GM19372 (cell line): Measurements from ENCODE around the gene DGKB.

ENCODE experiments used
- ATAC-seq: cut with Tn5 transposase; IDR thresholded peaks from one replicate; pipeline ENCODE4 v1.9.1; 2021; ENCODE audit warnings: mild to moderate bottlenecking, low read depth, moderate library complexity; ENCODE audit not compliant: unreplicated experiment

Gene DGKB

GRCh38 chr7:14697684-14698083 lies 204.9 kb downstream of the DGKB start:
- ATAC-seq = no peak

- ATAC-seq = peak; percentile 52
Measured at GRCh38 chr7:14691597-14692203, 210.9 kb downstream of the DGKB start.

- ATAC-seq = no peak
Measured at GRCh38 chr7:14691034-14691433, 211.5 kb downstream of the DGKB start.

GRCh38 chr7:14690486-14690885 lies 212.1 kb downstream of the DGKB start:
- no peak for ATAC-seq

- no peak for ATAC-seq
Measured at GRCh38 chr7:14690075-14690474, 212.5 kb downstream of the DGKB start.

DNA sequence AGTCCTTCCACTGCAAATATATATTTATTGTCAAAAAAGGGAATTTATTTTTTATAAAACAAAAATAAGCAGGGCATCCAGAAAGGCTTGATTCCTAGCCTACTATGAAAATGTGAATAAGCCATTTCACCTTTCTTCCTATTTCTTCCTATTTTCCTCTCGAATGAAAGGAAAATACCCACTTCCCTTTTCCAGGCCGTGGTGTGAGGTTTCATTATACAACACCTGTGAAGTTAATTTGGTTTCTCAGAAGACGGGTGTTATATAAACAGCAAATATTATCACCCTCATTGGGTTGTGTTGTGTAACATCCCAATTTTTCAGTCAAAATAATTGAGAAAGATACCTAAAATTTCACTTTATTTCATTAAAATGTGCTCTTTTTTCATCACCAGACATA lies 214.3 kb downstream of the DGKB start:
- ATAC-seq = no peak

GRCh38 chr7:14687777-14688176 lies 214.8 kb downstream of the DGKB start:
- ATAC-seq = no peak

DNA sequence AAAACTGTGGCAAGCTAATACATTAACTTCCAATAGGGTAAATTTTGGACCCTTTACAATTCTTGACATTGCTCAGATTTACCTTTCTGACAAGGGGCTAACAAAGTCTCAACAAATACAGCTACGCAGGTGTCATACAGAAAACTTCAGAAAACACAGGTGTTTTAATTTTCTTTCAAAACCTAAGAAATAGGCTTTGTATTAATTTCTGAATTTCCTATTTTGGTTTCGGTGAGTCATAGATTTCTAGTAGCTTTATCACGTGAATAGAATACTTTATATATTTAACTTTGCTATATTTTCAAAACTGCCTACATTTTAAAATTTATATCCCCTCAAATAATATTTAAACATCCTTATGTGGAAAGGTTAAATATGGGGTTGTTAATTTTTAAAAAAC lies 215.3 kb downstream of the DGKB start:
- ATAC-seq = no peak

DNA sequence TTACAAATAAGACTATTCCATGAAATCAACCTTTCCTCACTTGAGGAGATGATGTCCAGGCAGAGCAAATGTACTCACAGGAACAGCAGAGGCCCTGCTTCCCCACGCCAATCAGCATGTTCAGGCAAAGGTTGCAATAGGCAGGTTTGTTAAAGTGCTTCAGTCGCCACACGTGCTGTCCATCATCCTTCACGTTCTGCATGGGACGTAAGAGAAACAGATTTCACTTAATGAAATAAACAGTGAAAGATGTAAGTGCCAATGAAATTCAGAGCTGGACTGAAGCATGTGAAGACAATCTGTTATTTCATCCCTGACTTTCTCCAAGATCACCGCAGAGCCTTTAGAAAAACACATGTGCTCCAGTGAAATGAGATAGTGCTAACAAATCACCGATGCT lies 217.4 kb downstream of the DGKB start:
- no peak for ATAC-seq

DNA sequence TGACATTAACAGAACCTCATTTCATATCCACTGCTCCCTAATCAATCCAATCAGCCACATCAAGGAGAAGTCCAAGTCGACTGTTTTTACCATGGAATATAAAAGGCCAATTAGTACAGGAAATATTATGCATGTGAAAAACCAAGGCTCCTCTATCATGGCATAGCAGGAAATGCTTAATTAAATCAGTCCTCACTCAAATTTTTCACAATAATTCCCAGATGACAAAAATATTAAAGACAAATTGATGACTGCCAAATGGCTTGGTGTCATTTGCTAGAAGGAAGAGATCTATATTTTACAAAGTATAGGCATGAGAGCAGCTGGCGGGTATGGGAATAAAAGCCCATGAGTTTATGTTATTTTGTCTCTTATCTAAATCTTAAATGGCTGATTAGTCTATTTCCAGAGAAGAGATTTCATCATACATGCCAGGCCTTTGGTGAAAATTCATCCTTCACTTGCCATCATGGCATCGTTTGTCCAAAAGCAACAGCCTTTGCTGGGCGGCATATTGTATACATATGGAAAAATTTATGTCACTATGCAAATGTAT lies 219.6 kb downstream of the DGKB start:
- no peak for ATAC-seq

DNA sequence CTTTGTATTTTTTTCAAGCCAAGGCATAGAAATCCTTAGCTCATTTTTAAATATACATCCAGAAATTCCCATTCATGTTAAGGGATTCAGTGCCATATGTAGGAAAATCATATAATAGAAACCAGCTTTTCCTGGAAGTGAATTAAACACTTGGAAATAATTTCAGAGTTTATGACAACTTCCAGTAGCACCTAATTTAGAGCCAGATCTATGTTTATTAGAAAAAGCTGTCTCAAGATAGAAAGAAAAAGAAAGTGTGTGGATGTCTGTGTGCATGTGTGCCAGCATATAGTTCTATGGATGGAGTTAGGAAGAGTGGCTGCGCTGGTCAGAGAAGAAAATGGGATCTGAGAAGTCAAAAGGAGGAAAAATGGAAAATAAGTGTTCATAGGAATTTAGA lies 225.7 kb downstream of the DGKB start:
- ATAC-seq = no peak

GRCh38 chr7:14673202-14673601 lies 229.3 kb downstream of the DGKB start:
- ATAC-seq = no peak

- ATAC-seq = no peak
Measured at GRCh38 chr7:14666913-14667312, 235.6 kb downstream of the DGKB start.

- no peak for ATAC-seq
Measured at GRCh38 chr7:14666304-14666703, 236.2 kb downstream of the DGKB start.

GRCh38 chr7:14639801-14640200 lies 262.8 kb downstream of the DGKB start:
- no peak for ATAC-seq

DNA sequence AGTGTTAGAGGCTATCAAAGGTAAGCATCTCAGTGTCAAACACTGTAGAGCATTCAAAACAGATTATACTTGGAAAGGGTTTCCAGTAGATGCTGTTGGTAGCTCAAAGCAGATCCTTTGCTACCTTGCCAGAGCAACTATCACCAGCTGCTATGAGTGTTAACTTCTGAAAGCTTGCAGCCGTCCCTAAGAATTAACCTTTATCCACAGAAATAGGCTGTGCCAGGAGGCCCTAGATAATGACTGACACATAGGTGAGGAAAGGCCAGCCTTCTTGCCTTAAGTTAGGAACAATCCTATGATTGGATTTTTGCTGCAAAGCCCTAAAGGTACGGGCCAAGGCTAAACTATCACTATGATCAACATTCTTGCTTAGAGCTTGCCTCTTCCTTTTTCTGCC lies 263.2 kb downstream of the DGKB start:
- no peak for ATAC-seq

DNA sequence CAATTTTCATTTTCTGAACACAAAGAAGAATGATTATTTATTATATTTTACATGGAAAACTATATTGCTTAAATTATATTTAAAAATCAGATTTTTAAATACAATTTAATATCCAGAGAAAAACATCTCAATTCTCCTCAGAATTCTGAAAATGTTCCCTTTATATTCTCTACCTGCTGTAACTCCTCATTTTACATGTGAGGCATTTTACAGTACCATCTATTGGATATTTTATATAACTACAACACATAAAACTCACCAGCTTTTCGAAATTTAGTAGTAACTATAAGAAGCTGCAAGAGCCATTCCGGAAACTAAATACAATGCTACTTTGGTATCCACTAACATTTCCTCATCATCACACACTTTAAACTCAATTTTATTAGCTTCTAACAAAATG lies 264.6 kb downstream of the DGKB start:
- no peak for ATAC-seq

DNA sequence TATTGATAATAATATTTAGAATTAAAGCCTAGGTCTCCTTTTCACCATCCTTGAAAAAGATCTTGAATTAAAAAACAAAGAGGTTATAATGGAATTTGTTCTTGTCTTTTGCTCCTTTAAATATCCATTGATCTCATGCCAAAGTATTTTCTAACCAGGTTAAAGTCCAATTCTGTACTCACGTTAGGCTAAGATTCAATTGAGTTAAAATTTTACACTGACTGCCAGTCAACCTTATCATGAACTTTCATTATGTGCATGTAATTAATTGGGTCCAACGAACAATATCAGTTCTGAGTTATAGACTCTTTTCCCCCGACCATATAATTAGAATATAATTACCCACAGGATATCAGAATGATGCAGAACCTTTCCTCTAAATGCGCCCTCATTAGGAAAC lies 266.6 kb downstream of the DGKB start:
- ATAC-seq = no peak

- ATAC-seq = peak; percentile 61
Measured at GRCh38 chr7:14630048-14630447, 272.5 kb downstream of the DGKB start.

DNA sequence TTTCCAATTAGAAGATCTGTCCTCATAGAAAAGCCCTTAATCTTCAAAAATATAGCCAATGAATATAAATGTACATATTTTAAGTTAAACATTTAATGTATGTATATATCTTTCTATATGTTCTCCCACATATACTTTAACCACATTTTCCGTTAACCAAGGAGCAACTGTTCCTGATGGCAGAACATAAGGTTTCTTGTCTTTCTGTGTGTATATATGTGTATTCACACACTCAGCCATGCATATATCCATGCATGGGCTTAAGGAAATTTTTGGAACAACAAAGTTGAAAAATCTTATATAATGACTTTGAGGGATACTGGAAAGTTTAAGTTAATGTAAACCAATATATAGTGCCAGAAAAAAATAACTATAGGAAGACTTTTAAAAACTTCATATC lies 274.0 kb downstream of the DGKB start:
- no peak for ATAC-seq

DNA sequence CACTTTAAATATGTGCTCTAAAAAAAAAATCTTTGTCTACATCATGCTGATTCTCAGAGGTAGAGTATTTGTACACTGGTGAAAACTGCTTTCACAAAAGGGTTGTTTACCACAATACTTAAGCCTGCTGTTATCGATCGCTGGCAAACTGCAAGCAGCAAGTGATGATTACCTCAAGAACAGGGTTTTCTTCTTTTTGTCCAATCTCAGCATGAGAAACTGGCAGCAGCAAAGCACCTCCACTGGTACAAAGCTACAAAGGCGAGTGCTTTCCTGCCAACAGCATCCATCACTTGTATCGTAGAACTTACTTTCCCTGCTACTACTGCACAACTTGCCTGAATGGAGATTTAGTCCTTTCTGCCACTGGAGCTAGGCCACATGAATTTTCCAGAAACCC lies 276.5 kb downstream of the DGKB start:
- no peak for ATAC-seq

- ATAC-seq = no peak
Measured at GRCh38 chr7:14622559-14622958, 280.0 kb downstream of the DGKB start.

GRCh38 chr7:14606101-14606500 lies 296.4 kb downstream of the DGKB start:
- ATAC-seq = no peak
